Measurements from ENCODE around the gene MACROD2.
"Not testable (repeated sequence)": the region's sequence is repeated elsewhere in the genome, so short reads cannot be mapped to it uniquely, and the experiment has no call there.

MACROD2 gene

DNA sequence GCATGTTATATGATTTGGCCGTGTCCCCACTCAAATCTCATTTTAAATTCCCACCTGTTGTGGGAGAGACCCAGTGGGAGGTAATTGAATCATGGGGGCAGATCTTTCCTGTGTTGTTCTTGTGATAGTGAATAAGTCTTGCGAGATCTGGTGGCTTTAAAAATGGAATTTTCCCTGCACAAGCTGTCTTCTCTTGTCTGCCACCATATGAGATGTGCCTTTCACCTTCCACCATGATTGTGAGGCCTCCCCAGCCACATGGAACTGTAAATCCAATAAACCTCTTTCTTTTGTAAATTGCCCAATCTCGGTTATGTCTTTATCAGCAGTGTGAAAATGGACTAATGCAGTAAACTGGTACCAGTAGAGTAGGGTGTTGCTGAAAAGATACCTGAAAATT is 986.2 kb downstream of the MACROD2 start:
- FAIRE-seq: not testable (repeated sequence)

DNA sequence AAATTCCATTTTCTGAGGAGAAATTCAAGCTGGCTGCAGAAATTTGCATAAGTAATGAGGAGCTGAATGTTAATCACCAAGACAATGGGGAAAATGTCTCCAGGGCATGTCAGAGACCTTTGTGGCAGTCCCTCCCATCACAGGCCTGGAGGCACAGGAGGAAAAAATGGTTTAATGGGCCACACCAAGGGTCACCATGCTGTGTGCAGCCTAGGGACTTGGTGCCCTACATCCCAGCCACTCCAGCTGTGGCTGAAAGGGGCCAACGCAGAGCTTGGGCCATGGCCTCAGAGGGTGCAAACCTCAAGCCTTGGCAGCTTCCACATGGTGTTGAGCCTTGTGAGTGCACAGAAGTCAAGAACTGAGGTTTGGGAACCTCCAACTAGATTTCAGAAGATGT is 987.0 kb downstream of the MACROD2 start:
- FAIRE-seq: not testable (repeated sequence)

DNA sequence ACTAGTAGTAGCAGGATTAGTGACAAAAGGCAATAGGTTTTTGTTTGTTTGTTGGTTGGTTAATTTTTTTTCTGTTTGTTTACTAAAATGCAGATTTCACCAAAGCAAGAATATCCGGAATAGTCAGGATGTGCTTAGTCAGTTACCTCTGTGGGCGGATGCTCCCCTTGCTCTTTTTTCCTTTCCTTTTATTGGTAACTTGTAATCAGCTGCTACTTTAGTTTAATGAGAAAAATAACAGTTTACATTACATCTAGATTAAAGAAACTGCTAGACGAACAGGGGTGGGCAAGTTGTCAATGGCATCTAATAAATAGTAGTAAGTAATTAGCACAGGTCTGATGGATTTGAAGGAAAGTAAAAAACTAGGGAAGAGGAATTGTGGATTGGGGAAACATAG is 989.0 kb downstream of the MACROD2 start:
- FAIRE-seq: no peak

DNA sequence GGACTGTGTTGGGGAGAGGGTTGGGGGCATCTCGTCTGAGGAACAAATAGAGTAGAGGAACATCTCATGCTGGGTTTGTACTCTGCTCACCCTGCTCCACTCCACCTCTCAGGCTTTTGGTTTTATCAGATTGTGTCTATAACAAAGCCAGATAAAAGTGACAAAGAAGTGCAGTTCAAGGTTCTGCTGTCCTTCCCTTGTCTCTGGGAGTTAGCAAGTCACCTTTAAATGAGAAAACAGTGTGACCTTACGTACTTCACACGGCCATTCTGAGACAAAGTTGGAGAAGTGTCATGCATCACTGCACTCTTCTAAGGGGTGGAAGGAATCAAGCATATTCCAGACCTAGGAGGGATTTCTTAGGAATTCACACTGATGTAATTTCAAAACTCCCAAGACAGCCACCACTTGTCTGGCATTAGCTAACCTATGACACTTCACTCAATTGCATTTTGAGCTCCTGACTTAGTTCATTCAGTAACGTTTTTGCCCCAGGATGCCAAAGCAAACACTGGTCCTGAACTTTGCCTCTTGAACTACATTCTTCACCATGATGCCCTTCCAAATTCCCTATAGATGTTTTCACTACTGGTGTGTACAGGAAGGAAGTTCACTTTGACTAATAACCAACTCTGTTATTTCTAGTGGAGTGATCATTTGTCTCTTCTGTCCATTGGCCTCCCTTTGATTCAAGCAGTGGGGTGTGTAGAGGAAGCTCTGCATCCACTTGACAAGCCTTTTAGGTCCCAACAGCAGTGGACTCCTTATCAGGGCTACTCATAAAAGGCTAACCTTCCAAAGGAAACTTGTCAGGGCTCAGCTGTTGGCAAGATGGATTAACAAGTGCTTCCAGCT is 989.7 kb downstream of the MACROD2 start:
- FAIRE-seq: no peak

DNA sequence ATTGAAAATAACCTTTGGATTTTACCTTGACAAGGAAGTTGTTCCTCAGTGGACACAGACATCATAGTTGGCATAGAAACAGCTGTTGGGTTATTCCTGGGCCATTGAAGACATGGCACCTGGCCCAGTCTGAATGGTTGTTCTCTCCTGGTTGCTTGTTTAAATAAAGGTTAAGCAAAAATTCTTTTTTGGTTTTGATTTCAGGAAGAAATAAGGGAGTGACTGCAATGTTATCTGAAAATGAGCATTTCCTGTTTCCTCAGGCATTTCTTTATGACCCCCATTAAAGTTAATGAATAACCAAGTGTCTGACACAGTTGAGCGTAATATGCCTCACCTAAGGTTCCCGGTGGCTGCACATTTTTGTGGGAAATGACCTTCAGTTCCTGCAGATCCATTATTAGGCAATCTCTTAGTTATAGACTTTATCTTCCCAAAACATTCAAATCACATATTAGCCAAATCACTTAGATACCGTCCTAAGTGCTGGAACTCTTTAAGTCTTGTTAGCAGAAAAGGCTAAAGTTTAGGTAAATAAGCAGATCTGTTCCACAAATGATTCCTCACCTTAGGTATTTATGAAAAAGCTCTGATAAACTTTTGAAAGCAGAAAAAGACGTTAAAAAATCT is 990.8 kb downstream of the MACROD2 start:
- FAIRE-seq: no peak

DNA sequence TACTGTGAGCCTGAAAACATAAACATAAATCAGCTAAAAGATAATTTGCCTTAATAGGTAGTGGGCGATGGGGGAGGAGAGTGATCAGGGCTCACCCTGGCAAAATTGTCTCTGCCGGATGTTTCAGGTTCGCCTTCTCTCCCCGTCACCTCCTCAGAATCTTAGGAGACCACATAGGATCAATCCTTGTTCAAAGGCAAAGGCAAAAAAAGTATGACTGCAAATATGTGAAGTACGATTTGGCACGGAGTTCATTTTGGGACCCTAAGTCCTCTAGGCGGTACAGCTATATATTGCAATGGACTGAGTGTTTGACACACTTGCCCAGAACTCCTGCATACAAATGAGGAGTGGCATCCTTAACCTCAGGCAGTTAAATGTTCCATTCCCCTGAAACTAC is 991.3 kb downstream of the MACROD2 start:
- no peak for FAIRE-seq

DNA sequence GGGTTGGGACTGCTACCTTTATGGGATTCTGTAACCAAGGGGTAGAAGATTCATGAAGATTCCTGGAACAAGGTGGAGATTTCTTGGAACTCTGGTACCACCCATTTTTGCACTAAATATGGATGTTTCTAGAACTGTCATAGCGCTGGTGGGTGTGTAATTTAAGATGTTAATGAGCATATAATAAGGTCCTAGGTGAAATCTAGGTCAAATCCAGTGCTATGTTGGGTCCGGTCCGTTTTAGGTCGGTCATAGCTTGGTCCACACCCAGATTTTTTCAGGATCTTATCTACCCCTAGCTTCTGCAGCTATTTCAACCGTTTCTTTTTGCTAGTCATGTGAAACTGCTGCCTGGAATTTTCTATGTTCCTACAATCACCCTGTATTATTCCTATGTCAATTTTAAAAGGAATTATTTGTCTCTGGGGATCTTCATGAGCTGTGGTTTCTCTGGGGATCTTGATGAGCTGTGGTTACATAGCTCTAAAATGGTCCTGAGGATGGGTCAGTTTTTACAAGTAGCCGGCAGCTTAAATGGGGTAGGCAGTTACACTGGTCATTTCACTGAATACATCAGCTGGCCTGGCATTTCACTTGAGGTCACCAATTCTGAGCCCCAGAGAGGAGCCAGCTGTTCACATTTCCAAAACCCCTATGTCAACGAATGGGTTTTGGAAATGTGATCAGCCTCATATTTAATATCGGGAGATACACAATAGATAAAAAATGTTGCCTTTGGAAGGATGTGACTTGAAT is 994.4 kb downstream of the MACROD2 start:
- FAIRE-seq: no peak

DNA sequence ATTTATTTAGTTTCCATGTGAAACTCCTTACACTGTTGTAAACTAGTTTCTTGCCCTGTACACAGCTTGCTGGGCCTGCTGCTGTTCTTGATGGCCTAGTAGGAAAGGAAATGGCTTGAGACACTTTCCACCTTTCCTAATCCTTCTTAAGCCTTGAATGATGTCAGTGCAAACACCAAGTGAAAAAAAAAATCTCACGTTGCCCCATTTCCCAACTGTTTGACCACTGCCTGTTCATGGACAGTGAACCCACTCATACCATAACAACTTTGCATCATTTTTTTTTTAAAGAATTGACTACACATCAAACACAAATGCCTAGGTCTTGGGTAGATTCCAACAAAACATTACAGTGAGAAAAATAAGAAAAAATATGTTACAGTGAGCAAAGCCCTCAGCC is 995.7 kb downstream of the MACROD2 start:
- FAIRE-seq: no peak

DNA sequence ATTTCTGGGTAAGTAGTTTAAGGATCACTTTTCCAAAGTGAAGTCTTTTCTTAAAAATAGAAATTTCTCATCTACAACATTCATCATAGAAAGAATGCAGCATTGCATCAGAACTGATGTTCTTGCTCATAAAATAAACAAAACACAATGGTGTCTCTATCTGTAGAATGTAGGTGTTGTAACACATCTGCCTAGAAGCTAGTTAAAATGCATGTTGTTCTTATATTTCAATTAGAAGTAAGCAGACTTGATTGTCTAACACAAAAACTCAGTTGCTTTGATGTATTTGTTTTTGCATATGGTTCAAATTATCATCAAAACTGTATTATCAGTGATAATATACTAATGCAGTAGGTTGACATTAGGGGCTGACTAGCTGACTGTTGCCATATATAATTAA is 996.8 kb downstream of the MACROD2 start:
- no peak for FAIRE-seq

DNA sequence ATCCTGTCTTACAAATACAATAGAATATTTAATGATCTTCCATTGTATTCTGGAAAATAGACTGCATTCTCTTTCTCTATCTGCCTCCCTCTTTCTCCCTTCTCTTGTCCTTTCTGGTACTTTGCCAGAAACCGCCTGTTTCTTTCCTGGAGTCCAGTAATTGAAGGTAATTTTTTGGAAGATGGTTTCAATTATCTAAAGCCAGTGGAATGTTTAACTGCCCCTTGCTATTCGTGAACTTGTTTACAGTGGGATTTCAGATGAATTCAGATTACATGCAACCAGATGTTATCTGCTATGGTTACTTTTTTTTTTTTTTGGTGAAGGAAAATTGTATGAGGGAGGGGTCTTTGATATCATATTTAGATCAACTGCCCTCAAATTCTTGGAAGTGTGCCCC is 997.6 kb downstream of the MACROD2 start:
- FAIRE-seq: no peak

DNA sequence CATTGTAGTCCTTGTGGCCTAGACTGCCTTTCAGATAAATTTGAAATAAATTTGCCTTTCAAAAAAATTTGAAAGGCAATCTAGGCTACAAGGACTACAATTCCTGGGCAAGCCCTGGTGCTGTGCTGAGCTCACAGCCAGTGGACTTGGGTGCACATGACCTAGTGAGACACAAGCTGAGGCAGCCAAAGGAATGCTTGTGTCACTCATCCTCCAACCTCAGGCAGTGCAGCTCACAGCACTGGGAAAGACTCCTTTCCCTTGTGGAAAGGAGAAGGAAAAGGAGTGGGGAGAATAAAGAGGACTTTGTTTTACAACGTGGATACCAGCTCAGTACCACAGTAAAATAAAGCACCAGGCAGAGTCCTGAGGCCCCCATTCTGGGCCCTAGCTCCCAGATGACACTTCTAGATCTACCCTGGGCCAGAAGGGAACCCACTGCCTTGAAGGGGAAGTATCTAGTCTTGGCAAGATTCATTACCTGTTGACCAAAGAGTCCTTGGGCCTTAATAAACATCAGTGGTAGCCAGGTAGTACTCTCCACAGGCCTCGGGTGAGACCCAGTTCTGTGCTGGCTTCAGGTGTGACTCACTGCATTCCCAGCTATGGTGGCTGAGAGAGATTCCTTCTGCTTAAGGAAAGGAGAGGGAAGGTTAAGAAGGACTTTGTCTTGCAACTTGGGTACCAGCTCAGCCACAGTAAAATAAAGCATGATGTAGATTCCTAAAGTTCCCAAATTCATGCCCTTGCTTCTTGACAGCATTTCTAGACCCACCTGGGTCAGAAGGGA is 1001.8 kb downstream of the MACROD2 start:
- no peak for FAIRE-seq

DNA sequence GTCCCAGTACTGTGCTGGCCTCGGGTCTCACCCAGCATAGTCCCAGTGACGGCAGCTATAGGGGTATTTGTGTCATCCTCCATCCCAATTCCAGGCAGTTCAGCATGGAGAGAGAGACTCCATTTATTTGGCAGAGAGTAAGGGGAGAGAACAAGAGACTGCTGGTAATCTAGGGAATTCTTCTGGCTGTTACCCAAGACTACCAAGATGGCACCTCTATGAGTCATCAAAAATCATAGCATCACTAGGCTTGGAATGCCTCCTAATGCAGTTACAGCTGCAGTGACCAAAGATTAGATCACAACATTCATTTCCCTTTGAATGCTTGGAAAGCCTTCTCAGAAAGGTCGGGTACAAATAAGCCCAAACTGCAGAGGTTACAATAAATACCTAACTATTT is 1002.5 kb downstream of the MACROD2 start:
- no peak for FAIRE-seq

DNA sequence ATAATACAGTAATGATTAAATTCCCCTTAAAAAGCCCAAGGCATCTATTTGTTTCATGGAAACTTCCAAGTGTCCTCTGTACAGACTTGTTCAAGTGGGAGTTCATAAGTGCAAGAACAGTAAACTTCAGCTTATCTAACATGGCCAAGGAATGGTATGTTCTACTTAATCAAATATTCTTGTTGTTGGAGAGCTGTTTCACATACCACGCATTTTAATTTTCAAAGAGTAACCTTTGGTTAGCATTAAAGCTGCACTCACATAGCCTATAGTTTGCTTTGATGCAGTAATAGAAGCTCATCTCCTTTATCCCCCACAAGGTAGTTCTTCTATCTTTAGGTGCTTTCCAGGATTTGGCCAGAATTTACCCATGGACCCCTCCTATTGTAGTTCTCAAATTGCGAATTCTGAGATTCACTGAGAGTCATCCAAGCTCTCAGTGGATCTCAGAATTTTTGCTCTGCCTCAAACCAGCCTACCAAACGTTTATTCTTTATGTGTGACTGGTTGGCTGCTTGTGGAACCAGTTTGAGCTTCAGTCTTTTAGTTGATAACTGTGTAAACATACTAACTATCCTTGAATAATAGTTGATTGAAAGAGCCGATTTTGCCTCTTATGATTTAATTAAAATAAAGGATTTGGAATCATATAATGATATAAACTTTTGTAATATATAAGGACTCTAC is 1010.1 kb downstream of the MACROD2 start:
- FAIRE-seq: no peak

DNA sequence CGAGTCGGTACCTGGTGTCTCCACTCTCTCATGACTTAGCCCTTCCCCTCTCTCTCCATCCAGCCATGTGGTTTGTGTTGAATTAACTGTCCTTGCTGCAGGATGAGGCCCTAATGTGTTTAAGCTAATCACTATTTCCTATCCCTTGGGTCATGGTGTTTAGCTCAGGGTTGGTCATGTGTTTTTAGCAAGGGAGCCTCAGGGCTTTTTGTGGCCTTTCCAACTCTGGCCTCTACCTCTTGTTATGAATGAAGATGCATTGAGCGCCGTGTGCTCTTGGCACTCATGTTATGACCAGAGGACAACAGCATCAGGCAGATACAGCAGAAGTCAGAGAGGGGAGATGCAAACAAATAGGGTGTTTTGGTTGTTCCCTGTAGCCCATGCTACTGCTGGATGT is 1016.3 kb downstream of the MACROD2 start:
- no peak for FAIRE-seq

DNA sequence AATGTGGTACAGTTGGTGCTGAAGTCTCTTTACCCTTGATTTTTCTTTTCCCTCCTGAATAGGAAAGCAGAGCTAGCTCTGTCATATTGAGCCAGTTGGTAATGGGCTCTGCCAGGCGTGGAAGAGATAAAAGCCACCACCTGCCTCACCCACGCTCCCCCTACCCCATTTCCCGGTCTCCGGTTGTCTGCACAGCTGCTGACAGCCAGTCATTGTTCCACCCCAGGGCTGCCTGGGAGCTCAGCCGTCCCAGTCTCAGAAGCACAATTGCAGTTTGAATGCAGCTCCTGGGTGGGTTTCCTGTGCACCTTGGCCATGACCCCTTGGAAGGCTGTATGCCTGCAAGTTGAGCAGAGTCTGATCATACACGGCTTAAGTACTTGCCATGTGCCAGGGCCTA is 1017.2 kb downstream of the MACROD2 start:
- FAIRE-seq: no peak

DNA sequence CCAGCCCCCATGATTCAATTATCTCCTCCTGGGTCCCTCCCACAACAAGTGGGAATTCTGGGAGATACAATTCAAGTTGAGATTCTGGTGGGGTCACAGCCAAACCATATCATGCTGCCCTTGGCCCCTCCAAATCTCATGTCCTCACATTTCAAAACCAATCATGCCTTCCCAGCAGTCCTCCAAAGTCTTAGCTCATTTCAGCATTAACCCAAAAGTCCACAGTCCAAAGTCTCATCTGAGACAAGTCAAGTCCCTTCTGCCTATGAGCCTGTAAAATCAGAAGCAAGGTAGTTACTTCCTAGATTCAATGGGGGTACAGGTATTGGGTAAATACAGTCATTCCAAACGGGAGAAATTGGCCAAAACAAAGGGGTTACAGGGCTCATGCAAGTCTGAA is 1021.6 kb downstream of the MACROD2 start:
- FAIRE-seq: not testable (repeated sequence)

DNA sequence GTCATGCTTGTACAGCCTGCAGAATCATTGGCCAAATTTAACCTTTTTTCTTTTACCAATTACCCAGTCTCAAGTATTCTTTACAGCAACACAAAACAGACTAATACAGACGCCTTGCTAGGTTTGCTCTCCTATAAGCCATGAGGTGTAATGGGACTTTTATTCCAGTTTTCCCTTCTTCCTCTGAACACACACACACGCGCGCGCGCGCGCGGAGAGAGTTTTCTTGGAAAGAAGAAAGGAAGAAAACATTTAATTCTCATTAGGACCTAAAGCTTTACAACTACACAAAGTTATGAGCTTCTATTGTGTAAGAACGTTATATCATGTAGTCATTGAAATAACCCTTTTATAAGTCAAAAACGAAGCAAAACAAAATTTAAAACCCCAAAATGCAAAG is 1023.6 kb downstream of the MACROD2 start:
- FAIRE-seq: no peak

DNA sequence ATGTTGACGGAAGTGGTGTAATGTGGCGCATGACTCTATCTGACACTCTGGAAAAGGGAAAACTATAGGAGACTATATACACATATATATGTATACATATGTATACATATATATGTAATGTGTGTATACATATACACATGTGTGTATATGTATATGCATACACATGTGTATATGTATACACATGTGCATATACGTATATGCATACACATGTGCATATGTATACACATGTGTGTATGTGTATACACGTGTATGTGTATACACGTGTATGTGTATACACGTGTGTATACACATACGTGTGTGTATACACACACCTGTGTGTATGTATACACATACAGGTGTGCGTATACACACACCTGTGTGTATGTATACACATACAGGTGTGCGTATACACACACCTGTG is 1025.5 kb downstream of the MACROD2 start:
- FAIRE-seq: no peak

DNA sequence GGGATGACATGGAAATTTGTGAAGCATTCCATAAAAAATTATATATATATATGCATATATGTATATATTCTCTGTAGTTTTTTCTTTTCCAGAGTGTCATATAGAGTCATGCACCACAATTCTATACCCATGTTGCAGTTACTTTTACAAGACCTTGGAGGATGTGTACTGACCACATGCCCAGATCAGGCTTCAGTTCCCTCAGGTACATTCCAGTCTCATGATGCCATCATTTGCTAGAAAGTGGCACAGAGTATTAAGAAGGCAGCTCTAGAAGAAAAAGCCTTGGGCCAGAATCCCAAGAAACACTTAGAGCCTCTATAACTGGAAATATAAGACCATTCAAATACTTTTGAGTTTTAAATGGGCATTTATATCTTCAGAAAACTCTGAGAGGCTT is 1027.6 kb downstream of the MACROD2 start:
- FAIRE-seq: no peak

DNA sequence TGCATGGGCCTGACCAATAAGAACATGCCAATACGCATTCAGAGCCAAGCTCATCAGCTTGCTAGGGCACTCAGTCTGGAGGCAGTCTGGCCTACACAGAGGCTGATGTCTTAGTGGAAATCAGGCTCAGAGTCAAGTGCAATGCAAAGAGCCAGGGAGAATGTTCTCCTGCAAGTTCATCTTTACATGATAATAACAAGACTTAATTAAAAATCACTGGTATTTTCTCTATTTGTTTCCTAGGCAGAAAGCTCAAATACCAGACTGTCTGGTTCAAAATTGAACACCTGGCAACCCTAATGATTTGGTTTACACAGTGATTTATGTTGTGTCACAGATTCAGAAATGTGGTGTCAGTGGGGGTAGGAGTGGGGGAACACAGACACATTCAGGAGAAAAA is 1031.4 kb downstream of the MACROD2 start:
- FAIRE-seq: no peak

DNA sequence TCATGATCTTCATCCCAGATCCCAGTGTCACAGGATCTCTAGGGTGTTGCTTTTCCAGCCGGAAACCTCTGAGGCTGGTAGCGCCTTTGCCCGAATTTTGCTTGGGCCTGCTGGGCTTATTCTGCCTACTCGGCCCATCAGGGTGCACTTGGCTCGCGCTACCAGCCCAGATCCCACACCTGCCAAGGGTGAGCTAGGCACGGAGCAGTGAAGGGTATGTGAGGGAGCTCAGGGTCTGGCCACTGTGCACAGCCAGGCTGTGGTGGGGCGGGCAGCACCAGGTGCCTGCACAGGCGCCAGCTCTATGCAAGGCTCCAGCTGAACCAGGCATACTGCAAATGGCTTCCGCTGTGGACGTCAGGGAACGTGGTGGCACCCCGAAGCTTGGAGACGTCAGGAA is 1035.5 kb downstream of the MACROD2 start:
- no peak for FAIRE-seq

DNA sequence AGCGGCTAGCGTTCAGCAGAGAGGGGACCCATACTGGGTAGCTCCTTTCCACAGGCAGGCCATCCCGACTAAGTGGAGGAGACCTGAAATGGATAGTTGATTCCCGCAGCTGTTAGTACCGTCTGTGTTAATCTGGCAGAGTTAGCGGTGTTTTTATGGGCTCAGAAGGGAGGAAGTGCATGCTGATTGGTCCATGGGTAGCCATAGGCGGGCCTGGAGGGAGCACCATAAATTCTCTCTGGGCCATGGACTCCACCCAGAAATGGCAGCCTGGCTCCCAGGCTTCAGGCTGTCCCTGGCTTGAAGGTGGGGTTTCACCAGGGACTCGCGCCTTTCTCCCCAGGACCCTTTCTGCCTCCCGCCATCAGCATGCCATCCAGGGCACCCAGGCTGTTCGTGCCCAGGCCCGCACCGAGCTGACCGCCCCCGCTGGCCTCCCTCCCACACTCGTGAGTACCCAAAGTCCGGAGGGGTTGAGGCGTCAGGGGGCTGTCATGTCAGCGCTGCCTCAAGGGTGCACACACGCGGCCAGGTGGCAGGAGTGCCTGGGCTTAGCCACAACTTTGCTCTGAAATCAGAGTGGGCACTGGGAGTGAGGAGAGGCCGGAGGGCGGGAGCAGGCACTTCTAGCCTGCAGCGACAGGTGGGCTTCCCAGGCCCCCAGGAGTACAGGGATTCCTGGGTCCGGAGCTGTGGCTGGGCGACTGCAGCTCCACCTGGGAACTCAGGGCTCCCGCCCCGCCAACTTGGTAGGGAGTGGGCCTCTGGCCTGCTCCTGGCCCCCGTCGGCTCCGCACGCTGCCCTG is 1036.4 kb downstream of the MACROD2 start:
- no peak for FAIRE-seq

Measured in G401.6 (cell line).